ENCODE data around the gene ADAMTSL5.

DNA sequence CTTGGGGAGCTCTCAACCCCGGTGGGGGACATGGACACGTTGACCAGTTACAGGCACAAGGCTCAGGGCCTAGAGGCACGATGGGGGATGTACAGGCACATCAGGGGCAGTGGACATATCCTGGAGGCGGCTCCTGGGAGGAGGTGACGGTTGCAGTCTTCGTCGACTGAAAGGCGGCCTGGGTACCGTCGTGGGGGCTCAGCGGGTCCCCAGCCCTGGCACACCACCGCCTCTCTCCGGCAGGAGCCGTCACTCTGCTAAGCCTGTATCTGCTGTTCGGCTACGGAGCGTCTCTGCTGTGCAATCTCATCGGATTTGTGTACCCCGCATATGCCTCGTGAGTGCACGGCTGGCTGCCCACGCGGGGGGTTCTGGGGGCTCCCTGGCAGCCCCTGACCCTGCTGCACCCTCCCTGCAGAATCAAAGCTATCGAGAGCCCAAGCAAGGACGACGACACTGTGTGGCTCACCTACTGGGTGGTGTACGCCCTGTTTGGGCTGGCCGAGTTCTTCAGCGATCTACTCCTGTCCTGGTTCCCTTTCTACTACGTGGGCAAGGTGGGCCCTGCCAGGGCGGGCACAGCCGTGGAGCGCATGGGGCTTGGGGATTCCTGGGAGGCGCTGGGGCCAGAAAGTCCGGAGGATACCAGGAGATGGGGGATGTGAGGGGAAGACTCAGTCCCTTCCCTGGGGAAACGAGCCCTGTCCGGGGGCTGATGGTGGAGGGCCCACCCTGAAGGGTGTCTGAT lies 17.6 kb downstream of the ADAMTSL5 start:
- TF ChIP-seq, protein P1, sequence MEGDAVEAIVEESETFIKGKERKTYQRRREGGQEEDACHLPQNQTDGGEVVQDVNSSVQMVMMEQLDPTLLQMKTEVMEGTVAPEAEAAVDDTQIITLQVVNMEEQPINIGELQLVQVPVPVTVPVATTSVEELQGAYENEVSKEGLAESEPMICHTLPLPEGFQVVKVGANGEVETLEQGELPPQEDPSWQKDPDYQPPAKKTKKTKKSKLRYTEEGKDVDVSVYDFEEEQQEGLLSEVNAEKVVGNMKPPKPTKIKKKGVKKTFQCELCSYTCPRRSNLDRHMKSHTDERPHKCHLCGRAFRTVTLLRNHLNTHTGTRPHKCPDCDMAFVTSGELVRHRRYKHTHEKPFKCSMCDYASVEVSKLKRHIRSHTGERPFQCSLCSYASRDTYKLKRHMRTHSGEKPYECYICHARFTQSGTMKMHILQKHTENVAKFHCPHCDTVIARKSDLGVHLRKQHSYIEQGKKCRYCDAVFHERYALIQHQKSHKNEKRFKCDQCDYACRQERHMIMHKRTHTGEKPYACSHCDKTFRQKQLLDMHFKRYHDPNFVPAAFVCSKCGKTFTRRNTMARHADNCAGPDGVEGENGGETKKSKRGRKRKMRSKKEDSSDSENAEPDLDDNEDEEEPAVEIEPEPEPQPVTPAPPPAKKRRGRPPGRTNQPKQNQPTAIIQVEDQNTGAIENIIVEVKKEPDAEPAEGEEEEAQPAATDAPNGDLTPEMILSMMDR (IDR thresholded peaks at IDR 0.05) = no peak
- no peak for TF ChIP-seq POLR2A (IDR thresholded peaks at IDR 0.05)
